GM12878 (cell line): ENCODE results near the gene UGT2A1. TPM values are rescaled to one million over a fixed set of nuclear protein-coding genes. Genes with fewer than 3 reads are reported as not detected.

Experiments
- ATAC-seq: fragments of 200-7000 bp; cut with Tn5 transposase; 3 replicates; pipeline ENCODE4 v1.9.1; 2020; ENCODE audit warnings: mild to moderate bottlenecking, moderate library complexity
- BruUV-seq: library from RNA; stranded (reverse); fragments of 400-500 nt; replicated peaks from 2 replicates; lab custom pipeline; 2021; lab: Mats Ljungman, UMichigan
- CTCF ChIA-PET: fragments of 300-600 bp; sonication (Branson Sonifier 250); formaldehyde crosslinking; extraction: SDS; loops from one replicate; lab custom pipeline; 2021; ENCODE audit warnings: inconsistent platforms; lab: Yijun Ruan, JAX
- POLR2A ChIA-PET: fragments of 350-600 bp; formaldehyde crosslinking; extraction: SDS; loops from one replicate; lab custom pipeline; 2021; ENCODE audit warnings: inconsistent platforms; lab: Charles Lee
- RAD21 ChIA-PET: fragments of 300-600 bp; sonication (Branson Sonifier 250); formaldehyde crosslinking; loops from one replicate; lab custom pipeline; 2023; ENCODE audit warnings: antibody characterized with exemption; ENCODE audit not compliant: unreplicated experiment; lab: Charles Lee
- SMC1A ChIA-PET: fragments of 300-600 bp; sonication (Branson Sonifier 250); formaldehyde crosslinking; loops from one replicate; lab custom pipeline; 2023; ENCODE audit not compliant: unreplicated experiment, uncharacterized antibody; lab: Charles Lee
- DNase-seq: peaks from one replicate; pipeline ENCODE4 v3.0.0-alpha.2; 2011; ENCODE audit warnings: low read depth, low spot score
- FAIRE-seq: peaks from 3 replicates; lab custom pipeline; 2011; peaks lifted over from hg19 to GRCh38; lab: Jason Lieb, UNC
- H2AFZ ChIP-seq: 2 replicates; pipeline ENCODE4 v1.6.0; 2011; ENCODE audit warnings: low read depth, low read length, control low read depth; ENCODE audit not compliant: control insufficient read depth
- H3K27ac ChIP-seq: 2 replicates; pipeline ENCODE4 v1.5.1; 2011; ENCODE audit warnings: control low read depth; ENCODE audit not compliant: control insufficient read depth, insufficient read depth
- H3K27me3 ChIP-seq, 2 experiments: replicated peaks in 1 of 2; 2 replicates each; pipeline versions ENCODE4 v1.6.0 to v1.6.1; 2011; ENCODE audit warnings: low read length in 1 of 2; ENCODE audit not compliant: control insufficient read depth in 2 of 2, insufficient read depth in 2 of 2
- H3K36me3 ChIP-seq, 2 experiments: 2 replicates each; pipeline ENCODE4 v1.5.1; 2011; ENCODE audit warnings: low read length in 1 of 2; ENCODE audit not compliant: control insufficient read depth in 2 of 2, insufficient read depth in 2 of 2
- H3K4me1 ChIP-seq: 2 replicates; pipeline ENCODE4 v1.6.1; 2011; ENCODE audit warnings: mild to moderate bottlenecking, low read length, moderate library complexity, mixed read lengths; ENCODE audit not compliant: control insufficient read depth, insufficient read depth
- H3K4me2 ChIP-seq: 2 replicates; pipeline ENCODE4 v1.6.0; 2011; ENCODE audit warnings: control low read depth; ENCODE audit not compliant: control insufficient read depth, insufficient read depth
- H3K4me3 ChIP-seq: fragments of 200-600 bp; sonication (generic); 2 replicates; pipeline ENCODE4 v1.5.1; 2016
- H3K79me2 ChIP-seq: 2 replicates; pipeline ENCODE4 v1.6.0; 2011; ENCODE audit warnings: low read length; ENCODE audit not compliant: control insufficient read depth, insufficient read depth
- H3K9ac ChIP-seq: 2 replicates; pipeline ENCODE4 v1.8.0; 2011; ENCODE audit warnings: low read length, control low read depth, mixed read lengths; ENCODE audit not compliant: control insufficient read depth, insufficient read depth
- H3K9me3 ChIP-seq: replicated peaks from 3 replicates; pipeline ENCODE4 v1.5.1; 2011; ENCODE audit warnings: mild to moderate bottlenecking, low read length; ENCODE audit not compliant: control insufficient read depth, insufficient read depth
- H4K20me1 ChIP-seq: 2 replicates; pipeline ENCODE4 v1.6.0; 2011; ENCODE audit not compliant: control insufficient read depth, insufficient read depth
- BCL11A ChIP-seq: IDR thresholded peaks from 2 replicates; pipeline ENCODE4 v1.6.1; 2011; ENCODE audit warnings: low read depth, low read length
- DPF2 ChIP-seq: fragments of 450-650 bp; IDR thresholded peaks from 2 replicates; pipeline ENCODE4 v1.6.1; 2017; ENCODE audit warnings: mild to moderate bottlenecking
- ESRRA ChIP-seq: IDR thresholded peaks from 2 replicates; pipeline ENCODE4 v1.6.1; 2012; ENCODE audit warnings: mild to moderate bottlenecking, low read length, improper control_type of control experiment
- NFYB ChIP-seq: IDR thresholded peaks from 2 replicates; pipeline ENCODE4 v1.6.1; 2011; ENCODE audit warnings: low read depth, mild to moderate bottlenecking, low read length, improper control_type of control experiment, moderate library complexity; ENCODE audit not compliant: insufficient read depth
- STAT3 ChIP-seq: IDR thresholded peaks from 2 replicates; pipeline ENCODE4 v1.6.1; 2011; ENCODE audit warnings: low read depth, low read length, improper control_type of control experiment
- WGBS: methylation state at CpG from one replicate; pipeline ENCODE4 v1.1.6; 2016; ENCODE audit warnings: low lambda C conversion rate; ENCODE audit not compliant: insufficient replicate concordance, insufficient coverage; ENCODE audit errors: missing lambda C conversion rate; 5-methylcytosine and 5-hydroxymethylcytosine counted together
- in situ Hi-C: fragments of 300-500 bp; cut with MboI; formaldehyde crosslinking; loops from 9 replicates; pipeline ENCODE4 v1.14.3; 2018; ENCODE audit warnings: mixed read lengths
- intact Hi-C: fragments of 100-400 bp; cut with micrococcal nuclease; formaldehyde crosslinking; loops from one replicate; pipeline ENCODE4 v1.14.2; 2022; ENCODE audit not compliant: unreplicated experiment
- polyA plus RNA-seq, 11 experiments: library from polyadenylated mRNA; depleted of rRNA in 4 of 11; unstranded in 6 of 11; stranded (reverse) in 5 of 11; fragments of >200 nt; fragmentation: Nextera tagmentation in 4 of 11; fragmentation: Illumina TruSeq in 1 of 11; extraction: Ambion mirVana in 4 of 11; extraction: Trizol in 1 of 11; gene quantifications; 1 replicate in 1 of 11; 2 replicates in 10 of 11; pipeline versions ENCODE4 v1.2.1 to v1.2.3, GENCODE V29; 2011 to 2016; ENCODE audit warnings: inconsistent platforms in 2 of 11, missing spikeins in 2 of 11, low read depth in 1 of 11
- total RNA-seq, 4 experiments: library from RNA; depleted of rRNA in 3 of 4; stranded (reverse); fragments of >200 nt in 3 of 4; fragmentation: Illumina TruSeq in 1 of 4; extraction: Trizol in 1 of 4; gene quantifications; 2 replicates each; pipeline versions ENCODE4 v1.2.1 to v1.2.3, GENCODE V29; 2013 to 2021
- TF ChIP-seq, protein P1 (sequence below): fragments of 450-650 bp; IDR thresholded peaks from 2 replicates; pipeline ENCODE4 v1.6.1; 2016; ENCODE audit warnings: mild to moderate bottlenecking, moderate library complexity, borderline replicate concordance

Gene UGT2A1
- total and polyA plus RNA-seq, 10 of the 15 experiments (the other 5 are each of a cell fraction or from before 2014, with no cell fraction given): 0.04 to 0.50 (median 0.08) TPM; not detected in 5

DNA sequence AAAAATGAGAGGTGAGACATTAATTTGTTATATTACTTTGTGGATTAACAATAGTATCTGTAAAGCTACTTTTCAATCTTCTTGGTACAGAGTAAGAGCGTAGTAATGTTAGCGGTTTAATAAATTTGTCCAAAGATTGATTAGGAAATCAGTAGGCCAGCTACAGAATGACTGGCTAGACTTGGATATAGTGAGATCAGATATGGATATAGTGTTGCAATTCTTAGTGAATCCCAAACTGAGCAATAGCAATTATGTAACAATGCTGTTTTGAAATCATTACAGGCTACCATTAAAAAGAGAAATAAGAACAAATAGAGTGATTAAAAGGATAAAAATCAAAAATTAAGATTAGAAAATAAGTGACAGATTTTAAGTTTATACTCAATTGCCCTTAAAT, 12.8 kb downstream of the UGT2A1 start:
- no peaks in the 10 kb centered on the region for H4K20me1 ChIP-seq
- TF ChIP-seq STAT3 (no peak), NFYB (no peak), ESRRA (no peak), DPF2 (no peak), BCL11A (no peak)
- TF ChIP-seq, protein P1, sequence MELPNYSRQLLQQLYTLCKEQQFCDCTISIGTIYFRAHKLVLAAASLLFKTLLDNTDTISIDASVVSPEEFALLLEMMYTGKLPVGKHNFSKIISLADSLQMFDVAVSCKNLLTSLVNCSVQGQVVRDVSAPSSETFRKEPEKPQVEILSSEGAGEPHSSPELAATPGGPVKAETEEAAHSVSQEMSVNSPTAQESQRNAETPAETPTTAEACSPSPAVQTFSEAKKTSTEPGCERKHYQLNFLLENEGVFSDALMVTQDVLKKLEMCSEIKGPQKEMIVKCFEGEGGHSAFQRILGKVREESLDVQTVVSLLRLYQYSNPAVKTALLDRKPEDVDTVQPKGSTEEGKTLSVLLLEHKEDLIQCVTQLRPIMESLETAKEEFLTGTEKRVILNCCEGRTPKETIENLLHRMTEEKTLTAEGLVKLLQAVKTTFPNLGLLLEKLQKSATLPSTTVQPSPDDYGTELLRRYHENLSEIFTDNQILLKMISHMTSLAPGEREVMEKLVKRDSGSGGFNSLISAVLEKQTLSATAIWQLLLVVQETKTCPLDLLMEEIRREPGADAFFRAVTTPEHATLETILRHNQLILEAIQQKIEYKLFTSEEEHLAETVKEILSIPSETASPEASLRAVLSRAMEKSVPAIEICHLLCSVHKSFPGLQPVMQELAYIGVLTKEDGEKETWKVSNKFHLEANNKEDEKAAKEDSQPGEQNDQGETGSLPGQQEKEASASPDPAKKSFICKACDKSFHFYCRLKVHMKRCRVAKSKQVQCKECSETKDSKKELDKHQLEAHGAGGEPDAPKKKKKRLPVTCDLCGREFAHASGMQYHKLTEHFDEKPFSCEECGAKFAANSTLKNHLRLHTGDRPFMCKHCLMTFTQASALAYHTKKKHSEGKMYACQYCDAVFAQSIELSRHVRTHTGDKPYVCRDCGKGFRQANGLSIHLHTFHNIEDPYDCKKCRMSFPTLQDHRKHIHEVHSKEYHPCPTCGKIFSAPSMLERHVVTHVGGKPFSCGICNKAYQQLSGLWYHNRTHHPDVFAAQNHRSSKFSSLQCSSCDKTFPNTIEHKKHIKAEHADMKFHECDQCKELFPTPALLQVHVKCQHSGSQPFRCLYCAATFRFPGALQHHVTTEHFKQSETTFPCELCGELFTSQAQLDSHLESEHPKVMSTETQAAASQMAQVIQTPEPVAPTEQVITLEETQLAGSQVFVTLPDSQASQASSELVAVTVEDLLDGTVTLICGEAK: no peak
- WGBS: 54% methylated on average over 2 of the region's 2 CpGs
- no peaks in the 10 kb centered on the region for H3K4me1 ChIP-seq
- POLR2A ChIA-PET: no interaction called here
- no peak overlapping the region for H3K9ac ChIP-seq
- ATAC-seq (no peak), FAIRE-seq (no peak), DNase-seq (no peak)
- H3K9me3 ChIP-seq: no peaks in the 10 kb centered on the region
- H3K79me2 ChIP-seq: no peaks in the 10 kb centered on the region
- H3K27ac ChIP-seq: no peak overlapping the region
- H3K4me2 ChIP-seq: no peak overlapping the region
- BruUV-seq: no TSS peak
- in situ Hi-C loops (no loop called here), intact Hi-C loops (no loop called here)
- no peak overlapping the region for H3K4me3 ChIP-seq
- H3K27me3 ChIP-seq: no peaks in the 10 kb centered on the region
- CTCF ChIA-PET: no interaction called here
- no peaks in the 10 kb centered on the region for H3K36me3 ChIP-seq
- no peak overlapping the region for H2AFZ ChIP-seq
- SMC1A ChIA-PET: no interaction called here
- RAD21 ChIA-PET: no interaction called here
